Smooth muscle cell (in vitro differentiated cells): ENCODE measurements around the gene ATP4B. TPM values are rescaled to one million over a fixed set of nuclear protein-coding genes. Genes with fewer than 3 reads are reported as not detected.

Experiments used
- DNase-seq: peaks from one replicate; lab custom pipeline; 2025; ENCODE audit not compliant: unreplicated experiment; lab: John Stamatoyannopoulos, UW
- H2AFZ ChIP-seq: fragments of 200-600 bp; sonication (generic); 2 replicates; pipeline ENCODE4 v1.6.0; 2016; ENCODE audit warnings: antibody characterized with exemption, low read depth, mild to moderate bottlenecking
- H3F3A ChIP-seq: fragments of 200-600 bp; sonication (generic); 2 replicates; pipeline ENCODE4 v1.6.0; 2017; ENCODE audit warnings: antibody characterized with exemption, low read depth
- H3K27ac ChIP-seq: fragments of 200-600 bp; sonication (generic); 2 replicates; pipeline ENCODE4 v1.5.1; 2016; ENCODE audit warnings: low read depth, mild to moderate bottlenecking
- H3K27me3 ChIP-seq: fragments of 200-600 bp; sonication (generic); 2 replicates; pipeline ENCODE4 v1.6.1; 2016; ENCODE audit warnings: low read depth, mild to moderate bottlenecking
- H3K36me3 ChIP-seq: fragments of 200-600 bp; sonication (generic); 2 replicates; pipeline ENCODE4 v1.5.1; 2016; ENCODE audit warnings: low read depth
- H3K4me1 ChIP-seq: fragments of 200-600 bp; sonication (generic); 2 replicates; pipeline ENCODE4 v1.5.1; 2016; ENCODE audit warnings: low read depth
- H3K4me2 ChIP-seq: fragments of 200-600 bp; sonication (generic); 2 replicates; pipeline ENCODE4 v1.6.0; 2016; ENCODE audit warnings: mild to moderate bottlenecking
- H3K4me3 ChIP-seq: fragments of 200-600 bp; sonication (generic); 2 replicates; pipeline ENCODE4 v1.5.1; 2016; ENCODE audit warnings: mild to moderate bottlenecking
- H3K79me2 ChIP-seq: fragments of 200-600 bp; sonication (generic); 2 replicates; pipeline ENCODE4 v1.6.0; 2016; ENCODE audit warnings: low read depth, mild to moderate bottlenecking
- H3K9ac ChIP-seq: fragments of 200-600 bp; sonication (generic); 2 replicates; pipeline ENCODE4 v1.6.0; 2016; ENCODE audit warnings: low read depth
- H3K9me3 ChIP-seq: fragments of 200-600 bp; sonication (generic); replicated peaks from 2 replicates; pipeline ENCODE4 v1.5.1; 2016; ENCODE audit warnings: low read depth
- H4K20me1 ChIP-seq: fragments of 200-600 bp; sonication (generic); 2 replicates; pipeline ENCODE4 v1.6.0; 2016; ENCODE audit warnings: low read depth
- WGBS: methylation state at CpG from one replicate; pipeline ENCODE4 v1.1.7; 2016; ENCODE audit warnings: low lambda C conversion rate; 5-methylcytosine and 5-hydroxymethylcytosine counted together
- polyA plus RNA-seq: library from polyadenylated mRNA; unstranded; fragments of >200 nt; fragmentation: Nextera tagmentation; extraction: Ambion mirVana; gene quantifications from 2 replicates; pipeline ENCODE4 v1.2.1, GENCODE V29; 2016
- total RNA-seq: library from RNA; depleted of rRNA; stranded (reverse); fragments of >200 nt; gene quantifications from 2 replicates; pipeline ENCODE4 v1.2.3, GENCODE V29; 2014
- TF ChIP-seq, protein P1 (sequence below): fragments of 200-600 bp; sonication (generic); IDR thresholded peaks from 2 replicates; pipeline ENCODE4 v1.5.1; 2017; ENCODE audit warnings: borderline replicate concordance, mild to moderate bottlenecking, antibody characterized with exemption; ENCODE audit not compliant: insufficient read depth, poor library complexity, severe bottlenecking

The ATP4B gene
- total and polyA plus RNA-seq, 2 experiments from 2014 or later, result not detected

DNA sequence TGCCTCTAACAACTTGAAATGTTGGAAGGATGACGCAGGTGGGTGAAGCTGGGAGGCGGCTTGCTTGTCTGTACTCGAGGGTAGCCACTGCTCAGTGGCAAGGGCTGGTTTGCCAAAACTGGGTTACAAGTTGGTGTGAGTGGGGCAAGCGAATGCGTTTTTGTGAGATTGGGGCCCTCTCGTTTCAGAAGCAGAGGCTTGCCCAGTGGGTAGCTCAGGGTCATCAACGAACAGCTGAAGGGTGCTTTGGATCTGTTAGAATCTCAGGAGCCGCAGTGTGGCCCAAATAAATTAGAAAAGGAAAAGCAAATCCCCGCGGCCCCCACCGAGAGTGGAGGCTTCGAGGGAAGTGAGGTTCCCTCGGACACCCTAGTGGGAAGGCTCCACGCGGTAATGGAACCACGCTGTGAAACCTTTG lies 7.3 kb downstream of the ATP4B start:
- DNase-seq, result no peak
- no peaks in the 10 kb centered on the region for H3K4me1 ChIP-seq
- H3K4me3 ChIP-seq, result no peak overlapping the region
- TF ChIP-seq, protein P1, sequence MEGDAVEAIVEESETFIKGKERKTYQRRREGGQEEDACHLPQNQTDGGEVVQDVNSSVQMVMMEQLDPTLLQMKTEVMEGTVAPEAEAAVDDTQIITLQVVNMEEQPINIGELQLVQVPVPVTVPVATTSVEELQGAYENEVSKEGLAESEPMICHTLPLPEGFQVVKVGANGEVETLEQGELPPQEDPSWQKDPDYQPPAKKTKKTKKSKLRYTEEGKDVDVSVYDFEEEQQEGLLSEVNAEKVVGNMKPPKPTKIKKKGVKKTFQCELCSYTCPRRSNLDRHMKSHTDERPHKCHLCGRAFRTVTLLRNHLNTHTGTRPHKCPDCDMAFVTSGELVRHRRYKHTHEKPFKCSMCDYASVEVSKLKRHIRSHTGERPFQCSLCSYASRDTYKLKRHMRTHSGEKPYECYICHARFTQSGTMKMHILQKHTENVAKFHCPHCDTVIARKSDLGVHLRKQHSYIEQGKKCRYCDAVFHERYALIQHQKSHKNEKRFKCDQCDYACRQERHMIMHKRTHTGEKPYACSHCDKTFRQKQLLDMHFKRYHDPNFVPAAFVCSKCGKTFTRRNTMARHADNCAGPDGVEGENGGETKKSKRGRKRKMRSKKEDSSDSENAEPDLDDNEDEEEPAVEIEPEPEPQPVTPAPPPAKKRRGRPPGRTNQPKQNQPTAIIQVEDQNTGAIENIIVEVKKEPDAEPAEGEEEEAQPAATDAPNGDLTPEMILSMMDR, result no peak
- H4K20me1 ChIP-seq, result no peaks in the 10 kb centered on the region
- H3K9me3 ChIP-seq, result no peaks in the 10 kb centered on the region
- 96% methylated on average over 16 of the region's 16 CpGs for whole genome bisulfite sequencing
- H2AFZ ChIP-seq, result no peak overlapping the region
- no peaks in the 10 kb centered on the region for H3F3A ChIP-seq
- no peaks in the 10 kb centered on the region for H3K79me2 ChIP-seq
- no peaks in the 10 kb centered on the region for H3K36me3 ChIP-seq
- H3K4me2 ChIP-seq, result no peak overlapping the region
- no peaks in the 10 kb centered on the region for H3K27me3 ChIP-seq
- no peak overlapping the region for H3K27ac ChIP-seq
- H3K9ac ChIP-seq, result no peak overlapping the region

DNA sequence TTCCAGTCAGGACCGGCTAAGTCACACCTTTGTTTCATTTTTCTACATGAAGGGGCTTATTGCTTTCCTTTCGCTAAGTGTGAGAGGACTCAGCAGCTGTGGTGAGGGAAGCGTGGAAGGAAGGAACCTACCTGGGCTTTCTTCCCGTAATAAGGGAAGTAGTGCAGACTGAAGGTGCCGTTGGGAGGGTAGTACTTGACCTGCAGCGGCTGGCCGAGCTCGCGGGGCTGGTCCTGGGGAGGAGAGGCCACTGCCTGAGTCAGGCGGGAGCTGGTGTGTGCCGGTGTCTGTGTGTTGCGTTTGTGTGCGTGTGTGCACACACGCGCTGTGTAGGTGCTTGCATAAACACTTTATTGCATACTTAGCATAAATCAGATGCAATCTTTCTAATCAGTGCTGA lies 7.7 kb downstream of the ATP4B start:
- Histone ChIP-seq H3F3A (no peaks in the 10 kb centered on the region), H3K27ac (no peak overlapping the region)
- 94% methylated on average over 15 of the region's 15 CpGs for WGBS

DNA sequence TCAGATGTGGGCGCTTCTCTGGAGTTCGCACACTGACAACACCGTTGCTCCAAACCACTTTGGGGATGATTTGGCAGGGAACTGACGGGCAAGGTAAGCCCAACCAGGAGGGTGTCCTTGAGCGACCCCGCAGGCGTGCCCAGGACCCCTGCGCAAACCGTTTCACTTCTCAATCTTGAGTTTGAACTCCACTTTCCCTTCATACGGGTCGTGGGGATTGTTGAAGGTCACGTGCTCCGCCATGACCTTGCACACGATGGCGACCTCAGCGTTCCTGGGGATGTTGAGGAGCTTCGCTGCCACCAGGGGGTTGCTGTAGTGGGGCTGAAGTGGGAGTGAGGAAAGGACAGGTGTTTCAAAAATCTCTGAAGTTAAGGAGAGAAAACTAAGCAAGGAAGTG lies 8.8 kb downstream of the ATP4B start:
- TF ChIP-seq, protein P1, result no peak
- Histone ChIP-seq H3K79me2 (no peaks in the 10 kb centered on the region), H3K9ac (no peak overlapping the region), H3K27ac (no peak overlapping the region), H3K4me1 (no peaks in the 10 kb centered on the region), H3K27me3 (no peaks in the 10 kb centered on the region), H3K36me3 (no peaks in the 10 kb centered on the region), H3K9me3 (no peaks in the 10 kb centered on the region), H2AFZ (no peak overlapping the region), H4K20me1 (no peaks in the 10 kb centered on the region), H3F3A (no peaks in the 10 kb centered on the region), H3K4me3 (no peak overlapping the region), H3K4me2 (no peak overlapping the region)
- WGBS, result 94% methylated on average over 17 of the region's 17 CpGs
- no peak for DNase-seq

More for the DNA sequence above, 7.7 kb downstream of the ATP4B start:
- H3K27me3 ChIP-seq, result no peaks in the 10 kb centered on the region
- H3K4me2 ChIP-seq, result no peak overlapping the region
- TF ChIP-seq, protein P1, result no peak
- H3K79me2 ChIP-seq, result no peaks in the 10 kb centered on the region
- H3K36me3 ChIP-seq, result no peaks in the 10 kb centered on the region
- H4K20me1 ChIP-seq, result no peaks in the 10 kb centered on the region
- H3K4me3 ChIP-seq, result no peak overlapping the region
- no peak overlapping the region for H2AFZ ChIP-seq
- no peaks in the 10 kb centered on the region for H3K4me1 ChIP-seq
- no peak for DNase-seq
- no peaks in the 10 kb centered on the region for H3K9me3 ChIP-seq
- H3K9ac ChIP-seq, result no peak overlapping the region

DNA sequence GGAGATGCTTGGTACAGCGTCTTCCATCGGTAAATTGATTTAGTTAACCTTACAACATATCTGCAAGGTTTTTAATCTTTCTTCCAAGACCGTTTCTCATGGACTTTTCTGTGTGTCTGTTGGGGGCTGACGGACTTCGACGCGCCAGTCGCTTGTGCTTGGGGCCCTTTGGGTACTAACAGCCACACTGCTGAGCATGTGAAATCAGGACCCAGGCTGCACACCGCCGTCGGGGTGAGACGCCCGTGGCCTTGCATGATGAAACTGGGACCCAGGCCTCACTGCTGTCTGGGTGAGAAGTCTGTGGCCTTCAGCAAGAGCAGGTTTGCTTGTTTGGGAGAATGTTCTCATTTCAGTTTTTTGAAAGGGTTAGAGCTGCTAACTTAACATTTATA lies 9.8 kb downstream of the ATP4B start:
- WGBS, result 95% methylated on average over 13 of the region's 13 CpGs
- H3F3A ChIP-seq, result no peaks in the 10 kb centered on the region
- H3K4me3 ChIP-seq, result no peak overlapping the region
- H3K9ac ChIP-seq, result no peak overlapping the region
- H3K4me2 ChIP-seq, result no peak overlapping the region
- TF ChIP-seq, protein P1, result no peak
- no peaks in the 10 kb centered on the region for H3K27me3 ChIP-seq
- H2AFZ ChIP-seq, result no peak overlapping the region
- H3K27ac ChIP-seq, result no peak overlapping the region
- no peak for DNase-seq
- no peaks in the 10 kb centered on the region for H3K79me2 ChIP-seq
- H4K20me1 ChIP-seq, result no peaks in the 10 kb centered on the region
- H3K36me3 ChIP-seq, result no peaks in the 10 kb centered on the region
- H3K4me1 ChIP-seq, result no peaks in the 10 kb centered on the region
- no peaks in the 10 kb centered on the region for H3K9me3 ChIP-seq
